B cell (primary cell): ENCODE measurements around the gene TLR4.

Experiments
- CTCF ChIP-seq: fragments of 200-600 bp; IDR thresholded peaks from one replicate; pipeline ENCODE4 v1.8.0; 2022; ENCODE audit warnings: antibody characterized with exemption, mild to moderate bottlenecking
- EZH2 ChIP-seq: IDR thresholded peaks from 2 replicates; pipeline ENCODE4 v1.6.1; 2012; ENCODE audit warnings: borderline replicate concordance, low read depth, mild to moderate bottlenecking, moderate library complexity, low read length; ENCODE audit not compliant: insufficient read depth, poor library complexity, severe bottlenecking

- TF ChIP-seq CTCF, result no peak
- TF ChIP-seq EZH2, result no peak
These were observed 48.7 kb downstream of the TLR4 start for GRCh38 chr9:117752894-117753293.
